ENCODE results near the gene CXCL14. TPM values are rescaled to one million over a fixed set of nuclear protein-coding genes. Genes with fewer than 3 reads are reported as not detected.

The CXCL14 gene
- total RNA-seq, 1 experiment from 2014 or later, result not detected

DNA sequence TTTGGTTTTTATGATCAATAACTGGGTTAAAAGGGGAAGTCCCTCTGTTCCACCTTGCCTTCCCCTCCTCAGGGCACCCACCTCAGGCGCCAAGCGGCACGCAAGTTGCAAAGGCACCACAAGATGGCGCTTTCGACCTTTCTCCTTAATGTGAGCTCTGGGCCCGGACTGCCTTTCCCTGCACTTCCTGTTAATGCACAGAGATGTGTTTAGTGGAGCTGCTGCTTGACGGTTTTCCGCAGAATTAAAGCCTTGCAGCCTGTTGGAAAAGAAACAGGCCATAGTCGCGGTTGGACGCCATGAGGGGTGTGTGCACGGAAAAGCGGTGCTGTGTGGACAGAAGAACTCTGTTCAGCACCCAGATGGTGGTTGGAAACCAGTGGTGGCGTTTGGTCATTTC lies 17.9 kb downstream of the CXCL14 start:
- BruUV-seq (replicated peaks), result no TSS peak
- POLR2A ChIA-PET, result no interaction called here
- no peaks in the 10 kb centered on the region for H3K27me3 ChIP-seq (replicated peaks; ENCODE audit: control insufficient read depth, insufficient read depth, low read length)

DNA sequence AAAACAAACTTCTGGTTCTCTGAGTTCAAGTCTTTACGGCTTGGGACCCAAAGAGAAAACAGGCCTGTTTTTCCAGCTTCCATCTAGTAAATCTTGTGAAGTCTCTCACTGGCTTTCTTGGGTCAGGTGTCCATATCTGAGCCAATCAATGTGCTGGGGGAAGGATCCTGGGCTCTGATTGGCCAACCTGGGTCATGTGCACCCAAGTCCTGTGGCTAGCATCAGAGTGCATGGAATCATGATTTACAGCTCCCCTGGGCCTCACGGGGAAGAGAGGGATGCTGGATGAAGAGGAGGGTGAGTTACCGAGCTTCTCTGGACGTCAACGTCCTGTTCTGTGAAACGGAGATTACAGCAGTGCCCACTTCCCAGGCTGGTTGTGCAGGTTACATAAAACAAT lies 19.4 kb downstream of the CXCL14 start:
- no peaks in the 10 kb centered on the region; the same call in 1 of the 2 replicates for H3K4me1 ChIP-seq
- Mint-ChIP-seq H3K4me1 (ENCODE audit: low read depth, unreplicated experiment) (peaks cover 13% of the 10 kb centered on the region), H3K9me3 (ENCODE audit: unreplicated experiment) (no peaks in the 10 kb centered on the region), H3K36me3 (ENCODE audit: insufficient read depth, unreplicated experiment) (peaks cover 5% of the 10 kb centered on the region), H3K4me3 (ENCODE audit: unreplicated experiment) (no peak overlapping the region), H3K27me3 (ENCODE audit: insufficient read depth, unreplicated experiment) (peaks cover 5% of the 10 kb centered on the region), H3K27ac (ENCODE audit: unreplicated experiment) (no peak overlapping the region)
- BruUV-seq (replicated peaks), result no TSS peak
- H3K36me3 ChIP-seq (ENCODE audit: control insufficient read depth, insufficient read depth, low read length), result no peaks in the 10 kb centered on the region
- H3K9me3 ChIP-seq, result no peaks in the 10 kb centered on the region
- POLR2A ChIA-PET, result no interaction called here
- CTCF ChIA-PET, result interaction anchor here (0.6 to 1.0 kb wide), 2 partner anchors 13 to 97 kb away, joined by 3 read pairs; no protein-coding TSS in a partner anchor
- no peak overlapping the region for H3K4me3 ChIP-seq (ENCODE audit: low read depth, low read length)
- DNase-seq, result peak; percentile 33 to 65
- TF ChIP-seq, protein P1, sequence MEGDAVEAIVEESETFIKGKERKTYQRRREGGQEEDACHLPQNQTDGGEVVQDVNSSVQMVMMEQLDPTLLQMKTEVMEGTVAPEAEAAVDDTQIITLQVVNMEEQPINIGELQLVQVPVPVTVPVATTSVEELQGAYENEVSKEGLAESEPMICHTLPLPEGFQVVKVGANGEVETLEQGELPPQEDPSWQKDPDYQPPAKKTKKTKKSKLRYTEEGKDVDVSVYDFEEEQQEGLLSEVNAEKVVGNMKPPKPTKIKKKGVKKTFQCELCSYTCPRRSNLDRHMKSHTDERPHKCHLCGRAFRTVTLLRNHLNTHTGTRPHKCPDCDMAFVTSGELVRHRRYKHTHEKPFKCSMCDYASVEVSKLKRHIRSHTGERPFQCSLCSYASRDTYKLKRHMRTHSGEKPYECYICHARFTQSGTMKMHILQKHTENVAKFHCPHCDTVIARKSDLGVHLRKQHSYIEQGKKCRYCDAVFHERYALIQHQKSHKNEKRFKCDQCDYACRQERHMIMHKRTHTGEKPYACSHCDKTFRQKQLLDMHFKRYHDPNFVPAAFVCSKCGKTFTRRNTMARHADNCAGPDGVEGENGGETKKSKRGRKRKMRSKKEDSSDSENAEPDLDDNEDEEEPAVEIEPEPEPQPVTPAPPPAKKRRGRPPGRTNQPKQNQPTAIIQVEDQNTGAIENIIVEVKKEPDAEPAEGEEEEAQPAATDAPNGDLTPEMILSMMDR (IDR thresholded peaks at IDR 0.05; ENCODE audit: insufficient read depth in 1 of 2, low read depth in 1 of 2, low read length in 1 of 2, severe bottlenecking in 1 of 2, unreplicated experiment in 1 of 2), result no peak
- no peaks in the 10 kb centered on the region for H3K27me3 ChIP-seq (replicated peaks; ENCODE audit: control insufficient read depth, insufficient read depth, low read length)
- intact Hi-C loops (cut with micrococcal nuclease; ENCODE audit: unreplicated experiment), result no loop called here

More for the DNA sequence above, 17.9 kb downstream of the CXCL14 start:
- TF ChIP-seq, protein P1 (IDR thresholded peaks at IDR 0.05; ENCODE audit: insufficient read depth in 1 of 2, low read depth in 1 of 2, low read length in 1 of 2, severe bottlenecking in 1 of 2, unreplicated experiment in 1 of 2), result peak; percentile 87 to 92
- intact Hi-C loops (cut with micrococcal nuclease; ENCODE audit: unreplicated experiment), result loop anchor here (1.0 kb wide), 2 partner anchors 168 to 269 kb away; no protein-coding TSS in a partner anchor
- peaks cover 5% of the 10 kb centered on the region for H3K27me3 Mint-ChIP-seq (ENCODE audit: insufficient read depth, unreplicated experiment)
- Histone ChIP-seq H3K36me3 (ENCODE audit: control insufficient read depth, insufficient read depth, low read length) (no peaks in the 10 kb centered on the region), H3K4me3 (ENCODE audit: low read depth, low read length) (no peak overlapping the region), H3K9me3 (no peaks in the 10 kb centered on the region), H3K4me1 (no peaks in the 10 kb centered on the region; the same call in 1 of the 2 replicates)
- H3K4me3 Mint-ChIP-seq (ENCODE audit: unreplicated experiment), result peak overlapping the region; percentile 27
- H3K36me3 Mint-ChIP-seq (ENCODE audit: insufficient read depth, unreplicated experiment), result peaks cover 5% of the 10 kb centered on the region
- H3K4me1 Mint-ChIP-seq (ENCODE audit: low read depth, unreplicated experiment), result peaks cover 12% of the 10 kb centered on the region
- CTCF ChIA-PET, result interaction anchor here (0.6 to 1.7 kb wide), 22 partner anchors 8 to 313 kb away, joined by 3 to 28 read pairs (median 5); partner anchors contain the start of genes DCANP1 and SLC25A48
- H3K27ac Mint-ChIP-seq (ENCODE audit: unreplicated experiment), result no peak overlapping the region
- DNase-seq, result peak; percentile 83 to 86
- no peaks in the 10 kb centered on the region for H3K9me3 Mint-ChIP-seq (ENCODE audit: unreplicated experiment)

DNA sequence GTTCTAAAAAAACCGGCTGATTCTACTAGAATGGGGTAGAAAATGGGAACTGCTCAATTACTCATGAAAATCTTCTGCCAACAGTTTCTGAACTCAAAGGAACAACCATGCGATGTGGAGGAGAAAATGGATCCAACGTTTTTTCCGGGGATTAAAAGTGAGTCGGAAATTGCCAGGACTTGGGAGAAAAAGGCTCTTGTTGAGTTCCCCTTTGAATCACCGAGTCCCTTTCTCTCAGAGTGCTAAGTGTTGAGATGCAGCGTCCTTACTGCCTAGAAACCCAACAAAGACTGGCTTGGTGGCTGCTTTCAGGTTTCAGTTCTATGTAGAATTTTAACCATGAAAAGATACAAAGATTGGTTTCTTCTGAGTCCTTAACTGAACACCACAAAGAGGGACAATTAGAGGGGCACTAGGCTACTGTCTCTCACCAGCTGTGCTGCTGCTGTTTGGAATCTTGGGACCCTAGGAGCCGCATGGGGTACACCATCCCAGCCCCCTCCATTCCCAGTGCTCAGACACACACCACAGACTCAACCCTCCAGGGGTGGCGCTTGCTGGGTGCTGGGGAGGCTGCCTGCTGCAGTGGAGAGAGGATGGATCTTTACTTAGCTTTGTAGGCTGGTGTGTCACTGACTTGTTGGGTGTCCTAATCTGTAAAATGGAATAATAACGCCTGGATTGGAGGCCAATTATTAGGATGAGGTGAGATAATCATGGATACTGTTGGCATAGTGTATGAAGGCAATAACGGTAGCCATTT lies 21.5 kb downstream of the CXCL14 start:
- no peak for DNase-seq
- TF ChIP-seq, protein P1 (IDR thresholded peaks at IDR 0.05; ENCODE audit: insufficient read depth in 1 of 2, low read depth in 1 of 2, low read length in 1 of 2, severe bottlenecking in 1 of 2, unreplicated experiment in 1 of 2), result no peak
- Histone ChIP-seq H3K4me1 (no peaks in the 10 kb centered on the region; the same call in 1 of the 2 replicates), H3K36me3 (ENCODE audit: control insufficient read depth, insufficient read depth, low read length) (no peaks in the 10 kb centered on the region), H3K4me3 (ENCODE audit: low read depth, low read length) (no peak overlapping the region), H3K9me3 (no peaks in the 10 kb centered on the region), H3K27me3 (replicated peaks; ENCODE audit: control insufficient read depth, insufficient read depth, low read length) (no peaks in the 10 kb centered on the region)
- BruUV-seq (replicated peaks), result no TSS peak
- Mint-ChIP-seq H3K27ac (ENCODE audit: unreplicated experiment) (no peak overlapping the region), H3K4me3 (ENCODE audit: unreplicated experiment) (no peak overlapping the region), H3K36me3 (ENCODE audit: insufficient read depth, unreplicated experiment) (peaks cover 5% of the 10 kb centered on the region), H3K27me3 (ENCODE audit: insufficient read depth, unreplicated experiment) (peaks cover 5% of the 10 kb centered on the region), H3K4me1 (ENCODE audit: low read depth, unreplicated experiment) (peaks cover 18% of the 10 kb centered on the region), H3K9me3 (ENCODE audit: unreplicated experiment) (no peaks in the 10 kb centered on the region)
- POLR2A ChIA-PET, result no interaction called here
- intact Hi-C loops (cut with micrococcal nuclease; ENCODE audit: unreplicated experiment), result no loop called here
- CTCF ChIA-PET, result no interaction called here
